ENCODE data around the gene ARL6IP1. TPM values are rescaled to one million over a fixed set of nuclear protein-coding genes. Genes with fewer than 3 reads are reported as not detected.

Gene ARL6IP1
- total and polyA plus RNA-seq, 2 of the 13 experiments (the other 11 are each of a cell fraction or from before 2014, with no cell fraction given): 263 to 373 TPM

DNA sequence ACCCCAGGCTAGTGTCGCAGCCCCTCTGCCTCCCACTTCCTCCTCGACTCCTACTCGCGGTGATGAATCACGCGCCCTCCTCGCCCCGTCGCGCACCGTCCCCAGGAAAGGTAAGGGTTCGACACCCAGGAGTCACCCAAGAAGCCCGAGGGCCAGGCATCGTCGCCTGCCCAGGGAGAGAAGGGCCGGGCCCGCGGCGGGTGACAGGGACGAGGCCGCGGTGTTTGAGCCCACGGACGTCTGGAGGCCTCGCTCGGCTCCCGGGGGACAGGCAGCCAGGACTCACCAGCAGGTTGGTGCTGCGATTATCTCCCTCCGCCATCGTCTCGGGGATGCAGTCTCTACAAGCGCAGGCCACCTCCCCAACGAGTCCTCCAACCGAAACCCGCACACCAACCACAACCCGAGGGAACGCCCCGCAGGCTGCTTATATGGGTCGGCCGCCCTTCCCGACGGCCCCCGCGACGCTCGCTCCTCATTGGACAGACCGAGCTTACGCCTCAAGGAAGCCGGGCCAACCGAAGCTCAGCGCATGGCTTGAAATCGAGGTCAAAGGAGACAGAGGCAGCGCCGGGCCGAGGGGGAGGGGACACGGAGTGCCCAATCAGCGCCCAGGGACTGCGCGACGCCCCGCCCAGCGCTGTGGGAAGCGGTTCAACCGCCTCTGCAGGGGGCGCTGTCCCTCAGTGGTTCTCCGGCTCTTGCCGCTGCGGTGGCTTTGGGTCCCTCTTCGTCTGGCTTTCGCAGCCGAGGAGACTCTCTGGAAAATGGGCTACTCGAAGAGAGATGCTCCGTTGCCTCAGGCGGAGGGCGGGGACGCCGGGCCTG lies at the start of gene ARL6IP1 (continued):
- TF ChIP-seq, protein P1, sequence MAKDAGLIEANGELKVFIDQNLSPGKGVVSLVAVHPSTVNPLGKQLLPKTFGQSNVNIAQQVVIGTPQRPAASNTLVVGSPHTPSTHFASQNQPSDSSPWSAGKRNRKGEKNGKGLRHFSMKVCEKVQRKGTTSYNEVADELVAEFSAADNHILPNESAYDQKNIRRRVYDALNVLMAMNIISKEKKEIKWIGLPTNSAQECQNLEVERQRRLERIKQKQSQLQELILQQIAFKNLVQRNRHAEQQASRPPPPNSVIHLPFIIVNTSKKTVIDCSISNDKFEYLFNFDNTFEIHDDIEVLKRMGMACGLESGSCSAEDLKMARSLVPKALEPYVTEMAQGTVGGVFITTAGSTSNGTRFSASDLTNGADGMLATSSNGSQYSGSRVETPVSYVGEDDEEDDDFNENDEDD (CRISPR knock-in tag; IDR thresholded peaks at IDR 0.05; ENCODE audit: borderline replicate concordance): peak; percentile 91
- peak; percentile 92 for TF ChIP-seq SRY (CRISPR knock-in tag; IDR thresholded peaks at IDR 0.05)
- TF ChIP-seq, protein P2, sequence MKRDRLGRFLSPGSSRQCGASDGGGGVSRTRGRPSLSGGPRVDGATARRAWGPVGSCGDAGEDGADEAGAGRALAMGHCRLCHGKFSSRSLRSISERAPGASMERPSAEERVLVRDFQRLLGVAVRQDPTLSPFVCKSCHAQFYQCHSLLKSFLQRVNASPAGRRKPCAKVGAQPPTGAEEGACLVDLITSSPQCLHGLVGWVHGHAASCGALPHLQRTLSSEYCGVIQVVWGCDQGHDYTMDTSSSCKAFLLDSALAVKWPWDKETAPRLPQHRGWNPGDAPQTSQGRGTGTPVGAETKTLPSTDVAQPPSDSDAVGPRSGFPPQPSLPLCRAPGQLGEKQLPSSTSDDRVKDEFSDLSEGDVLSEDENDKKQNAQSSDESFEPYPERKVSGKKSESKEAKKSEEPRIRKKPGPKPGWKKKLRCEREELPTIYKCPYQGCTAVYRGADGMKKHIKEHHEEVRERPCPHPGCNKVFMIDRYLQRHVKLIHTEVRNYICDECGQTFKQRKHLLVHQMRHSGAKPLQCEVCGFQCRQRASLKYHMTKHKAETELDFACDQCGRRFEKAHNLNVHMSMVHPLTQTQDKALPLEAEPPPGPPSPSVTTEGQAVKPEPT (CRISPR knock-in tag; IDR thresholded peaks at IDR 0.05; ENCODE audit: low read depth): peak; percentile 96
- TF ChIP-seq TAF15 (IDR thresholded peaks at IDR 0.05; ENCODE audit: low read depth, low read length, poor library complexity, severe bottlenecking): peak; percentile 99
- TF ChIP-seq GFI1 (CRISPR knock-in tag; IDR thresholded peaks at IDR 0.05; ENCODE audit: borderline replicate concordance): peak; percentile 91
- TF ChIP-seq, protein P3, sequence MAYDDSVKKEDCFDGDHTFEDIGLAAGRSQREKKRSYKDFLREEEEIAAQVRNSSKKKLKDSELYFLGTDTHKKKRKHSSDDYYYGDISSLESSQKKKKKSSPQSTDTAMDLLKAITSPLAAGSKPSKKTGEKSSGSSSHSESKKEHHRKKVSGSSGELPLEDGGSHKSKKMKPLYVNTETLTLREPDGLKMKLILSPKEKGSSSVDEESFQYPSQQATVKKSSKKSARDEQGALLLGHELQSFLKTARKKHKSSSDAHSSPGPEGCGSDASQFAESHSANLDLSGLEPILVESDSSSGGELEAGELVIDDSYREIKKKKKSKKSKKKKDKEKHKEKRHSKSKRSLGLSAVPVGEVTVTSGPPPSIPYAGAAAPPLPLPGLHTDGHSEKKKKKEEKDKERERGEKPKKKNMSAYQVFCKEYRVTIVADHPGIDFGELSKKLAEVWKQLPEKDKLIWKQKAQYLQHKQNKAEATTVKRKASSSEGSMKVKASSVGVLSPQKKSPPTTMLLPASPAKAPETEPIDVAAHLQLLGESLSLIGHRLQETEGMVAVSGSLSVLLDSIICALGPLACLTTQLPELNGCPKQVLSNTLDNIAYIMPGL (CRISPR knock-in tag; IDR thresholded peaks at IDR 0.05; ENCODE audit: borderline replicate concordance in 1 of 2, low read depth in 1 of 2): peak; percentile 100
- peak; percentile 86 for TF ChIP-seq CREM (IDR thresholded peaks at IDR 0.05)
- peak; percentile 4; the same call in 1 of the 2 replicates for TF ChIP-seq CREM (CRISPR knock-in tag; IDR thresholded peaks at IDR 0.05)
- no peak for TF ChIP-seq MBD4 (IDR thresholded peaks at IDR 0.05; ENCODE audit: borderline replicate concordance, low read length)
- peak; percentile 96 for TF ChIP-seq HOXA9 (CRISPR knock-in tag; IDR thresholded peaks at IDR 0.05; ENCODE audit: borderline replicate concordance)
- peak; percentile 85 for TF ChIP-seq ADNP (CRISPR knock-in tag; IDR thresholded peaks at IDR 0.05)
- TF ChIP-seq, protein P4, sequence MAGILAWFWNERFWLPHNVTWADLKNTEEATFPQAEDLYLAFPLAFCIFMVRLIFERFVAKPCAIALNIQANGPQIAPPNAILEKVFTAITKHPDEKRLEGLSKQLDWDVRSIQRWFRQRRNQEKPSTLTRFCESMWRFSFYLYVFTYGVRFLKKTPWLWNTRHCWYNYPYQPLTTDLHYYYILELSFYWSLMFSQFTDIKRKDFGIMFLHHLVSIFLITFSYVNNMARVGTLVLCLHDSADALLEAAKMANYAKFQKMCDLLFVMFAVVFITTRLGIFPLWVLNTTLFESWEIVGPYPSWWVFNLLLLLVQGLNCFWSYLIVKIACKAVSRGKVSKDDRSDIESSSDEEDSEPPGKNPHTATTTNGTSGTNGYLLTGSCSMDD (CRISPR knock-in tag; IDR thresholded peaks at IDR 0.05): peak; percentile 87; the same call in 1 of the 2 replicates
- TF ChIP-seq SP140L (CRISPR knock-in tag; IDR thresholded peaks at IDR 0.05; ENCODE audit: borderline replicate concordance): peak; percentile 73; the same call in 1 of the 2 replicates
- peak; percentile 98 for TF ChIP-seq ZNF350 (CRISPR knock-in tag; IDR thresholded peaks at IDR 0.05; ENCODE audit: borderline replicate concordance, low read depth)
- TF ChIP-seq ZNF337 (CRISPR knock-in tag; IDR thresholded peaks at IDR 0.05; ENCODE audit: borderline replicate concordance, low read depth): peak; percentile 65; the same call in 1 of the 2 replicates
- no peak for TF ChIP-seq FOSL1 (CRISPR knock-in tag; IDR thresholded peaks at IDR 0.05; ENCODE audit: borderline replicate concordance)
- peak; percentile 96; the same call in 1 of the 2 replicates for TF ChIP-seq ZKSCAN8 (CRISPR knock-in tag; IDR thresholded peaks at IDR 0.05; ENCODE audit: borderline replicate concordance)
- TF ChIP-seq ZNF782 (CRISPR knock-in tag; IDR thresholded peaks at IDR 0.05; ENCODE audit: borderline replicate concordance): peak; percentile 98
- peak; percentile 92 for TF ChIP-seq MED1 (CRISPR knock-in tag; IDR thresholded peaks at IDR 0.05)
- TF ChIP-seq ESRRA (CRISPR knock-in tag; IDR thresholded peaks at IDR 0.05; ENCODE audit: low read depth): peak; percentile 94
- TF ChIP-seq ZNF329 (CRISPR knock-in tag; IDR thresholded peaks at IDR 0.05; ENCODE audit: low read depth): peak; percentile 92; the same call in 1 of the 2 replicates
